ENCODE data around the gene PEX16. TPM values are rescaled to one million over a fixed set of nuclear protein-coding genes. Genes with fewer than 3 reads are reported as not detected.

The PEX16 gene
- total and polyA plus RNA-seq, 2 of the 13 experiments (the other 11 are each of a cell fraction or from before 2014, with no cell fraction given), result 12.5 to 21.8 TPM

DNA sequence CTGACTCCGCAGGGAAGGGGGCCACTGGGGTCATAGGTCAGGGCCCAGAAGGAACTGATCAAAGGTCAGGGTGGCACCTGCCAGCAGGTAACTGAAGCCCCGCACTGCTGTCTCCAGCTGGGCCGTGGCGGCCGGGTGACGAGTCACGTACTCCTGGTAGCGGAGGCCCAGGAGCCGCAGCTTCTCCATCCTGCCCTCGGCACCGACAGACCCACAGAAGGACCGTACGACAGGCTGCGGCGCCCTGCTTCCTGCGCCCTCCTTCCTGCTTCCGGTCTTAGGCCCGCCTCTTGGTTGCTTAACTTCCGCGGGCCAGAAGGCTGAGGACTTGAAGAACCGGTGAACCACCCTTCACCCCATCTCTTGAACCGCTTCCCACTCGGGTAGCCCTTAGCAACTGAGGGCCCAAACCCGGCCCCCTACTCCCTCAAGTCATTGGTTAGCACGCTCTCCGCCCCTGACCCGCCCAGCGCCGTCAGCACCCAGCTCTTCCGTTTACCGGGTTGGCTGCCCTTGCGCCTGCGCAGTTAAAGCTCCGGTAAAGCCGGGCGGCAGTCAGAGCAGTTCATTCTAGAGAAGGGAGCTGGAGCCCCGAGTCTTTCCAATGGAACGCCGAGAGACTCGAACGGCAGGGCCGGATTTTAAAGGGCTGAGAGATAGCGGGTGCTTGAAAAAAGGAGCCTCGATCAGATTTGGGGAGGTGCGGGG, at the start of gene PEX16 (continued):
- no peak for TF ChIP-seq MZF1 (CRISPR knock-in tag; IDR thresholded peaks at IDR 0.05; ENCODE audit: borderline replicate concordance)
- TF ChIP-seq ZNF788 (CRISPR knock-in tag; IDR thresholded peaks at IDR 0.05; ENCODE audit: borderline replicate concordance), result peak; percentile 82; the same call in 1 of the 2 replicates
- TF ChIP-seq, protein P1, sequence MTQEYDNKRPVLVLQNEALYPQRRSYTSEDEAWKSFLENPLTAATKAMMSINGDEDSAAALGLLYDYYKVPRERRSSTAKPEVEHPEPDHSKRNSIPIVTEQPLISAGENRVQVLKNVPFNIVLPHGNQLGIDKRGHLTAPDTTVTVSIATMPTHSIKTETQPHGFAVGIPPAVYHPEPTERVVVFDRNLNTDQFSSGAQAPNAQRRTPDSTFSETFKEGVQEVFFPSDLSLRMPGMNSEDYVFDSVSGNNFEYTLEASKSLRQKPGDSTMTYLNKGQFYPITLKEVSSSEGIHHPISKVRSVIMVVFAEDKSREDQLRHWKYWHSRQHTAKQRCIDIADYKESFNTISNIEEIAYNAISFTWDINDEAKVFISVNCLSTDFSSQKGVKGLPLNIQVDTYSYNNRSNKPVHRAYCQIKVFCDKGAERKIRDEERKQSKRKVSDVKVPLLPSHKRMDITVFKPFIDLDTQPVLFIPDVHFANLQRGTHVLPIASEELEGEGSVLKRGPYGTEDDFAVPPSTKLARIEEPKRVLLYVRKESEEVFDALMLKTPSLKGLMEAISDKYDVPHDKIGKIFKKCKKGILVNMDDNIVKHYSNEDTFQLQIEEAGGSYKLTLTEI (CRISPR knock-in tag; conservative IDR thresholded peaks at IDR 0.05), result no peak
- TF ChIP-seq, protein P2, sequence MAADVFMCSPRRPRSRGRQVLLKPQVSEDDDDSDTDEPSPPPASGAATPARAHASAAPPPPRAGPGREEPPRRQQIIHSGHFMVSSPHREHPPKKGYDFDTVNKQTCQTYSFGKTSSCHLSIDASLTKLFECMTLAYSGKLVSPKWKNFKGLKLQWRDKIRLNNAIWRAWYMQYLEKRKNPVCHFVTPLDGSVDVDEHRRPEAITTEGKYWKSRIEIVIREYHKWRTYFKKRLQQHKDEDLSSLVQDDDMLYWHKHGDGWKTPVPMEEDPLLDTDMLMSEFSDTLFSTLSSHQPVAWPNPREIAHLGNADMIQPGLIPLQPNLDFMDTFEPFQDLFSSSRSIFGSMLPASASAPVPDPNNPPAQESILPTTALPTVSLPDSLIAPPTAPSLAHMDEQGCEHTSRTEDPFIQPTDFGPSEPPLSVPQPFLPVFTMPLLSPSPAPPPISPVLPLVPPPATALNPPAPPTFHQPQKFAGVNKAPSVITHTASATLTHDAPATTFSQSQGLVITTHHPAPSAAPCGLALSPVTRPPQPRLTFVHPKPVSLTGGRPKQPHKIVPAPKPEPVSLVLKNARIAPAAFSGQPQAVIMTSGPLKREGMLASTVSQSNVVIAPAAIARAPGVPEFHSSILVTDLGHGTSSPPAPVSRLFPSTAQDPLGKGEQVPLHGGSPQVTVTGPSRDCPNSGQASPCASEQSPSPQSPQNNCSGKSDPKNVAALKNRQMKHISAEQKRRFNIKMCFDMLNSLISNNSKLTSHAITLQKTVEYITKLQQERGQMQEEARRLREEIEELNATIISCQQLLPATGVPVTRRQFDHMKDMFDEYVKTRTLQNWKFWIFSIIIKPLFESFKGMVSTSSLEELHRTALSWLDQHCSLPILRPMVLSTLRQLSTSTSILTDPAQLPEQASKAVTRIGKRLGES (CRISPR knock-in tag; IDR thresholded peaks at IDR 0.05; ENCODE audit: borderline replicate concordance), result no peak
- no peak for TF ChIP-seq FOSL1 (CRISPR knock-in tag; IDR thresholded peaks at IDR 0.05; ENCODE audit: borderline replicate concordance)
- no peak for TF ChIP-seq ARHGAP35 (CRISPR knock-in tag; IDR thresholded peaks at IDR 0.05; ENCODE audit: borderline replicate concordance)
- TF ChIP-seq HOMEZ (CRISPR knock-in tag; IDR thresholded peaks at IDR 0.05; ENCODE audit: low read depth), result no peak
- no peak for TF ChIP-seq ATRX (CRISPR knock-in tag; IDR thresholded peaks at IDR 0.05; ENCODE audit: borderline replicate concordance)
- no peak for TF ChIP-seq ATF1 (CRISPR knock-in tag; IDR thresholded peaks at IDR 0.05)
- TF ChIP-seq ELF1 (CRISPR knock-in tag; IDR thresholded peaks at IDR 0.05), result peak; percentile 97
- no peak for TF ChIP-seq ZNF749 (CRISPR knock-in tag; IDR thresholded peaks at IDR 0.05; ENCODE audit: borderline replicate concordance)
- TF ChIP-seq E2F1 (CRISPR knock-in tag; IDR thresholded peaks at IDR 0.05), result peak; percentile 50; the same call in 1 of the 2 replicates
- TF ChIP-seq, protein P3, sequence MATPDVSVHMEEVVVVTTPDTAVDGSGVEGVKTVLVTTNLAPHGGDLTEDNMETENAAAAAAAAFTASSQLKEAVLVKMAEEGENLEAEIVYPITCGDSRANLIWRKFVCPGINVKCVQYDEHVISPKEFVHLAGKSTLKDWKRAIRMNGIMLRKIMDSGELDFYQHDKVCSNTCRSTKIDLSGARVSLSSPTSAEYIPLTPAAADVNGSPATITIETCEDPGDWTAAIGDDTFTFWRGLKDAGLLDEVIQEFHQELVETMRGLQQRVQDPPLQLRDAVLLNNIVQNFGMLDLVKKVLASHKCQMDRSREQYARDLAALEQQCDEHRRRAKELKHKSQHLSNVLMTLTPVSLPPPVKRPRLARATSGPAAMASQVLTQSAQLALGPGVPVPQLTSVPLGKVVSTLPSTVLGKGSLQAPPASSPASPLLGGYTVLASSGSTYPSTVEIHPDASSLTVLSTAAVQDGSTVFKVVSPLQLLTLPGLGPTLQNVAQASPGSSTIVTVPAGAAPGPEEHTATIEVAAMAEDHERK (CRISPR knock-in tag; IDR thresholded peaks at IDR 0.05; ENCODE audit: low read depth), result no peak
- no peak for TF ChIP-seq ZNF598 (CRISPR knock-in tag; IDR thresholded peaks at IDR 0.05; ENCODE audit: borderline replicate concordance)
- no peak for TF ChIP-seq ZNF672 (CRISPR knock-in tag; IDR thresholded peaks at IDR 0.05)
- no peak for TF ChIP-seq ZBTB4 (CRISPR knock-in tag; IDR thresholded peaks at IDR 0.05; ENCODE audit: borderline replicate concordance)
